T-helper 2 cell (primary cell): ENCODE results near the gene IGLL5.
"Not testable (repeated sequence)": the region's sequence is repeated elsewhere in the genome, so short reads cannot be mapped to it uniquely, and the experiment has no call there.

Source experiments
- DNase-seq, 5 experiments: peaks; one replicate each; pipeline versions ENCODE4 v3.0.0 to v3.0.0-alpha.2; 2012 to 2022

IGLL5 gene

DNA sequence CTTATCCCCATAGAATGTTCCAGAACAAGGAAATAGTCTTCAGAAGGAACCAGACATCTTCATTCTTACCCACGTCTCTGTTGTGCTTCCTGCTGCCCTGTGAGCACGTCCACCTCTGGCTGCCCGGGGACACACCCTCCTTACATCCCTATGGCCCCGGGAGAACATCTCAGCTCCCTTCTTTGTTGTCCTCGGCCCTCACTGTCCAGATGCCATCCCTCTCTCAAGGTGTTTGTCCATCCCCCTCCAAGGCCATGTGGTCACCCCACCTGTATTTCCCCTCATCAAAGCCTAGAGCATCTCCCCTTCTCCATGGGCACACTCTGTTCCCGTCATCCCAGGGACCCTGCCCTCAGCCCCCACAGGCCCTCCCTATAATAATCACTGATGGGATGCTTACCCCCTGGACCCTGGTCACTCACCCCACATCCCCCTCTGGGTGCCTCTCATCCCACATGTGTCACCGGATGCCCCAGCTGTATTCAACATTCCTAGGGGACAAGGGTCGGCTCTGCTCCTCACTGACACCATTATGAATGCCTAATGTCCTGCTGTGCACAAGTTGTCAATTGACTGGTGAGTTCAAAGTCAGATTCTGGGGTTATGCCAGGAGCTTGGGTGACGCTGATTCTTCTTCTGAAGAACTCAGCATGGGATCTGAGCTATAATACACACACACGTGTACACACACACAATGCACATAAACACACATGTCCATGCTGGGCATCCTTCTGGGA, 28.8 kb downstream of the IGLL5 start:
- no peak for DNase-seq

GRCh38 chr22:22916952-22917290, 29.3 kb downstream of the IGLL5 start:
- DNase-seq: no peak

GRCh38 chr22:22917377-22917776, 29.8 kb downstream of the IGLL5 start:
- no peak for DNase-seq

DNA sequence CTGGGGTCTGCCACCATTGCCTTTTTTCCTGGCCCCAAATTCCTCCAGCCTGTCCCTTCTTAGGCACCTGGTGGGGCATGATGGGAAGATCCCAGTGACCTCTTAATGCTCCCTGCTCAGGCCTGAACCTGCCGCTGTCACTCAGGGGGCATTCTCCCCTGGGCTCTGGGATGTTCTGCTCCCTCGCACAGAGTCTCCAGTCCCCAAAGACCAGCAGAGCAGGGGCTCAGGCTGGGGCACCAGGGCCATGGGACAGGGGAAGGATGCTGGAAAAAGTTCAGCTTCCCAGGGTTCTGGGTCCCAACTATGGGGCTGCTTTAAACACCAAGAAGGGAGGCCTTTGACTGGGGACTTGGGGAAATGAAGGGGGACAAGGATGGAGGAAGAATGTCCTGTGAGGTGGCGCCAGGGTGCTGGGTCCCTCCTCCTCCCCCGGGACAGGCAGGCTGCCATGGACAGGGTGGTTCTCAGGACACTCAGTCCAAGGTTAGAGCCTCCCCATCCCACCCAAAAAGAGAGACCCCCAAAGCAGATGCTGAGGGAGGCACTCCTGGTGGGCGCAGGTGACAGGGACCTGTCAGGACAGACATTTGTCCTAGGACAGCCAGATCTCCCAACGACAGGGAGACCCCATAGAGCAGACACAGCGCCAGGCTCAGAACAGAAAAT, 30.8 kb downstream of the IGLL5 start:
- no peak for DNase-seq

GRCh38 chr22:22919041-22919440, 31.4 kb downstream of the IGLL5 start:
- no peak for DNase-seq

- DNase-seq: no peak
These were observed 32.6 kb downstream of the IGLL5 start for GRCh38 chr22:22920104-22920654.

DNA sequence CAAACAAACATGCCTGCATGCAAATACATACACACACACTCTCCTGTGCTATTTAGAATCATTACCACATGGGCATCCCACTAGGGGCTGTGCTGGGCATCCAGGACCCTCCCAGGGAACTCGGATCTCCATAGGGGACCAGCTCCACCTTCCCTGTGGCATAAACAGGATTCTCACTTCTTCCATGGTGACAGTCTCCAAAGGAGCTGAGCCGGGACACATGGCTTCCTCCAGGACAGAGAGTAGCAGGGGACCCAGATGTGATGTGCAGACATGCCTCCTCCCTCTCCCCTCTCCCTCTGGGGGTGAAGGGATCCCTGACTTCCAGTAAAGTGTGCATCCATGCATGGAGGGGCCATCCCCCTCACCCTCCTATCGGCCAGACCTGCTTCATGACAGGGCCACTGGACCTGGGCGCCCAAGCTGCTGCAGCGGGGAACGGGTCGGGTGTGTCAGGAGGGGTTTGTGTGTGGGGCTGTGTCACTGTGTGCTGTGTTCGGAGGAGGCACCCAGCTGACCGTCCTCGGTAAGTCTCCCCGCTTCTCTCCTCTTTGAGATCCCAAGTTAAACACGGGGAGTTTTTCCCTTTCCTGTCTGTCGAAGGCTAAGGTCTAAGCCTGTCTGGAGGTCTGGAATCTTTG, 33.4 kb downstream of the IGLL5 start:
- DNase-seq: no peak

DNA sequence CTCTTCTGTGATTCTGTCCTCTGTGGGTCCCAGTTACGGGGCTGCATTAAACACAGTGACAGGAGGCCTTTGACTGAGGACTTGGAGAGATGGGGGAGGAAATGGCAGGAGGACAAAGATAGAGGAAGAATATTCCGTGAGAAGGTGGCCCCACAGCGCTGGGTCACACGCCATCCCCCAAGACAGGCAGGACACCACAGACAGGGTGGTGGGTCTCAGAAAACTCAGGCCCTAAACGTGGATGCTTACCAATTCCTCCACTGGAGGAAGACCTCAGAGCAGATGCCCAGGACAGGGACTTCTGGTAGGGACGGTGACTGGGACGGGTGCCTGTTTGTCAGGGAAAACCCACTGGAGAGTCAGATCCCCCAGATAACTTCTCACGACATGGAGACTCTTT, 34.0 kb downstream of the IGLL5 start:
- DNase-seq: no peak

DNA sequence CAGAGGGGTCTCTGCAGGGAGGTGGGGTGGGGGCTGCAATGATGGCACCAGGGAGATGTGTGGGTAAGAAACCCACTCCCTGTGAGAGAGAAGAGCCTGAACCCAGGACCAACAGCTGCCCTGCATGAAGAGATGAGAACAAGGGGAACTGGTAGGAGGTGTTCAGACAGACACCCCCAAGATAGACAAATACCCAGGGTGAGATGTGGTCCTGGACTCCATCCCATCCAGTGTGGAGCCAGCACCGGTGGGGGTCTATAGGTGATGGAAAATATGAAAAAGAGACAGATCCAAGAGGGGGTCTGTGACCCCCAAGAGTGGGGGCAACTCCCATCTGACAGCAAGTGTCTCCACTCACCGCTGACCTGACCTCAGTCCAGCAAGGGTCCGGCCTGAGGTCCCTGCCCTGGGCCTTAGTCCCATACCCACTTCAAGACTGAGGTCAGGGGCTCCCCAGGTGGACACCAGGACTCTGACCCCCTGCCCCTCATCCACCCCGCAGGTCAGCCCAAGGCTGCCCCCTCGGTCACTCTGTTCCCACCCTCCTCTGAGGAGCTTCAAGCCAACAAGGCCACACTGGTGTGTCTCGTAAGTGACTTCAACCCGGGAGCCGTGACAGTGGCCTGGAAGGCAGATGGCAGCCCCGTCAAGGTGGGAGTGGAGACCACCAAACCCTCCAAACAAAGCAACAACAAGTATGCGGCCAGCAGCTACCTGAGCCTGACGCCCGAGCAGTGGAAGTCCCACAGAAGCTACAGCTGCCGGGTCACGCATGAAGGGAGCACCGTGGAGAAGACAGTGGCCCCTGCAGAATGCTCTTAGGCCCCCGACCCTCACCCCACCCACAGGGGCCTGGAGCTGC, 34.7 kb downstream of the IGLL5 start:
- not testable (repeated sequence) for DNase-seq

DNA sequence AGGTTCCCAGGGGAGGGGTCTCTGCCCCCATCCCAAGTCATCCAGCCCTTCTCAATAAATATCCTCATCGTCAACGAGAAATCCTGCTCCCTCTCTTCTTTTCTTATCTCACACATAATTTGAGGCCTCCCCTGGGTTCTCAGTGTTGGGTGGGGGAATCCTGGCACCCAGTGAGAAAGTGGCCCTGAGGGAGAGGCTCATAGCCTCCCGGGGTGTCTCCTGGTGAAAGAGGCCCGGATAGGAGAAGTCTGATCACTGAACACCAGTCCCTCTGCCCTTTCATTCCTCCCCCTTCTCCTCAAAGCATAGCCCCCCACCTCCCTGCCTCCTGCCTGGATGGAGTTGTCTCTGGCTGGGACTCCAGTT, 35.3 kb downstream of the IGLL5 start:
- no peak for DNase-seq

- DNase-seq: no peak
These were observed 35.8 kb downstream of the IGLL5 start for GRCh38 chr22:22923379-22923778.

DNA sequence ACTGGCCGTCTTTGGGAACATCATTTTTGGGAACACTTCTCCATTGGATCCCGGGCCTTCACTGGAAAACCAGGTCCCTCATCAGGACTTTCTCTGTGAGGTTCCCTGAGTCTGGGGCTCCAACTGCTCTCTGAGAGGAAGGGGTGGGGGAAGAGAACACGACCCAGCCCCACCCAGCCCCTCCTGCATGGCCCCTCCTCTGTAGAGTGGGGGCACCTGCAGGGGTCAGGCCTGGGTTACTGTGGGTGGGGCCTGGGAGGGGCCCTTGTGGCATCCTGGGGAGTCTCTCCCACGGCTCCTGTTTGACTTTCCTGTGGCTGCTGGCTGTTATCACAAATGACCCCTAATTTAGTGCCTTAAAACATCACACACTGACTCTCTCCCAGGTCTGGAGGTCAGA, 36.3 kb downstream of the IGLL5 start:
- no peak for DNase-seq

DNA sequence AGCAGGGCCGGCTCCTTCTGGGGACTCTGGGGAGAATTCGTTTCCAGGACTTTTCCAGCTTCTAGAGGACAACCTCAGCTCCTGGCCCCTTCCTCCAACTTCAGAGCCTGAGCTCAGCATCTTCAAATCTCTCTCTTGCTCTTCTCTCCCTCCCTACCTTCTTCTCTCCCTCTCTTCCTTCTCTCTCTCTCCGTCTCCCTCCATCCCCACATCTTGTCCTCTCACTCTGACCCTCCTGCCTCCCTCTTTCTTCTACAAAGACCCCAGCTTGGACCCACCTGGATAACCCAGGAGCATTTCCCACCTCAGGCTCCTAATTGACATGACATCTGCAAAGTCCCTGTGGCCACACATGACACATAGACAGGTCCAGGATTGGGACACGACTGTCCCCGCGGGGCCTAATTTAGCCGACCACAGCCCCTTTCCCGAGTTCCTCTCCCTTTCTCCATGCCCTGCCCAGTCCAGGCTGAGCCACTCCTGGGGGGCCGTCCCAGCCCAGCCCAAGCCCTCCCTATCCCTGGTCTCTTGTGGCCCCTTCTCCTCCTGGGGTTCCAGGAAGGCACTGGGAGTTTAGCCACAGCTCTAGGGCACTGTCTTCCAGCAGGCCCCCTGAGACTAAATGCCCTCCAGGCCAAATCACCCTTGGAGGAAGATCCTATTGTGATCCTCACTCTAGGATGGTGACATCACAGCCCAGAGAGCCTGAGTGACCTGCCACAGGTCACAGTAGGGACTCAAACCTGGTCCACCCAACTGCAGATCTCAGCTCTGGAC, 36.9 kb downstream of the IGLL5 start:
- no peak for DNase-seq

DNA sequence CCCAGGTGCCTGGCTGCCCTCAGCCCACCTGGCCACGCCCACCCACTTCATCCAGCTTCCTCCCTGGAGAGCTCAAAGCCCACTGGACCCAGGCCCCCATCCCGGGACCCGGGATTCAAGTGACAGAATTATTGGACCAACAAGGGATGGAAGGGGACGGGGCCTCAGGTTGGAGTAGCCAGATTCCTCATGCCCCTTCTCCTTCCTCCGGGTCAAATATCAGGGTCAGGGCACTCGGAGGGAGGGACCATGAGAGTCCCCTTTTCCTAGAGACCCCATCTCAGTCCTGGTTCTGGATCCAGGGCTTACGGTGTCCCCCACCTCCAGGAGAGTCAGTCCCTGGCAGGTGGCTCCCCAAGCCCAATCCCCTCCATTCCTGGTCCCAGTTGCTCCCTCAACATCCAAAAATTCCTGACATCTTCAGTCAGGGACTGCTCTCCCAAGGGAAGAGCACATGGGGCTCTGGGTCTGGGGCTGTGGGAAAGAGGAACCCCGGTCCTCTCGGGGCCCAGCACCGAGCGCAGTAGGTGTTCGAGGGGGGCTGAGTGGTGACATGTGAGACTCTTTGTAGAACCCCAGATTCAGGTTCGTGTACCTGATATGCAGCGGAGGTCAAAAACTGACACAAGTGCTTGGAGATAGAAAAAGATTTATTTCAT, 37.7 kb downstream of the IGLL5 start:
- no peak for DNase-seq

GRCh38 chr22:22925805-22926369, 38.3 kb downstream of the IGLL5 start:
- no peak for DNase-seq

DNA sequence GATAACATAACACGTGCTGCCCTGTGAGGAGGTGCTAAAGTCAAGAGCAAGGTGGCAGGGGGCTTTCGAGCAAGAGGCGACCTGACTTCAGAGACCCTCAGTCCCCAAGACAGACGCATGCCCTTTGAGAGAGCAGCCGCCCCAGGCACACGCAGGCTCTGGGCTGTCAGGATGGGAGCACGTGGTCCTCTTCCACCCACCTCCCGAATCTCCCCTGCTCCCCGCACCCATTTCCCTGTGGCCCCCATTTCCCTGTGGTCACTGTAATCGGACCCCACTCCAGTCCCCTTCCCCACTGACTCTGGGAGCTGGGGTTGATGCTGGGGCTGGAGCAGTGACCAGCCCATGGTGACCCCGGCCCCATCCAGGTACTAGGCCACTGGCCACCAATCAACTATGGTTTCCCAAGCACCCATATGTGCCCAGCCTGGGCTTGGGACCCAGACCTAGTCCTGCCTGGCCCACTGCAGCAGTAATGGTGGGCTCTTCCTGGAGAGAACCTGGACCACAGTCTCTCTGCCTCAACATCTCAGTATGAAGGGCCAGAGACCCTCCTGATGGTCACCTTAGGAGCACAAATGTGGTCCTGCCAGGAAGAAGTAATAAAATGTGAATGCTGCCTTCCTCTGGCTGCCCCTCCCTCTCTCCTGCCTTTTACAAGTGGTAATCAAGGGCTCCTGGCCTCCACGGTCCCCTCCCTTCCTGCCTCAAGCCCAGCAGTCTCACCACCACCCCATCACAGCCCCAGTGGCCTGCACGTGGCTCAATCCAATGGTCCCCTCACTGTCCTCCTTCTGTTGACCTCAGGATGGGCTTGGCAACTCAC, 39.0 kb downstream of the IGLL5 start:
- DNase-seq: no peak

DNA sequence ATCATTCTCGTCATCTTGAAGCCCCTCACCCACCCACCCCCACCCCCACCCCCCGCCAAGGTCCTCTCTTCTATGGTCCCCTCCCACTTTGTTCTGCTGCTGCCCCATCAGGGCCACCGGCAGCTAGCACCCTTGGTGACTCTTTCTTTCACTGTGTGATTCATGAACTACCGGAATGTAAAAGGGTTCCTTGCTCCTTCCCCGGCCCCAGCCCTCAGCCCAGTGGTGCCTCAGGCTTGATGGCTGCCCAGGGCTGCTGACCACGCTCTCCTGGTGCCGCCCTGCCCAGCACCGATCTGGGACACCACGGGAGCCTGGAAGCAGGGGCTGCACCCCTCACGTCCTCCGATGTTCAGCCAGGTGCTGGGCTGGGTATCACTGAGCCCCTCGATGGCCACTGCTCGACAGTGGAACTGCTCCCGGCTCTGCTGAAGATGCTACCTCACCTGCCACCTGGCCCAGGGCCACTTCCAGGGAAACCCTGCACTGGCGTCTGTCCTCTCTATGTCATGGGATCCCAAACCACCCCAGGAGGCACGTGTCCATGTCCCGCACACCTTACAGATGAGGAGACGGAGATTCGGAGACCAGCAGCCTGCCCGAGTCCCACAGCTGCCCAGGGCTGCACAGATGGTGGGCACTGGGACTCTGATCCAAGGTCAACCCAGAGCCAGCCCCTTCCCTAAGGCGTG, 39.7 kb downstream of the IGLL5 start:
- no peak for DNase-seq

DNA sequence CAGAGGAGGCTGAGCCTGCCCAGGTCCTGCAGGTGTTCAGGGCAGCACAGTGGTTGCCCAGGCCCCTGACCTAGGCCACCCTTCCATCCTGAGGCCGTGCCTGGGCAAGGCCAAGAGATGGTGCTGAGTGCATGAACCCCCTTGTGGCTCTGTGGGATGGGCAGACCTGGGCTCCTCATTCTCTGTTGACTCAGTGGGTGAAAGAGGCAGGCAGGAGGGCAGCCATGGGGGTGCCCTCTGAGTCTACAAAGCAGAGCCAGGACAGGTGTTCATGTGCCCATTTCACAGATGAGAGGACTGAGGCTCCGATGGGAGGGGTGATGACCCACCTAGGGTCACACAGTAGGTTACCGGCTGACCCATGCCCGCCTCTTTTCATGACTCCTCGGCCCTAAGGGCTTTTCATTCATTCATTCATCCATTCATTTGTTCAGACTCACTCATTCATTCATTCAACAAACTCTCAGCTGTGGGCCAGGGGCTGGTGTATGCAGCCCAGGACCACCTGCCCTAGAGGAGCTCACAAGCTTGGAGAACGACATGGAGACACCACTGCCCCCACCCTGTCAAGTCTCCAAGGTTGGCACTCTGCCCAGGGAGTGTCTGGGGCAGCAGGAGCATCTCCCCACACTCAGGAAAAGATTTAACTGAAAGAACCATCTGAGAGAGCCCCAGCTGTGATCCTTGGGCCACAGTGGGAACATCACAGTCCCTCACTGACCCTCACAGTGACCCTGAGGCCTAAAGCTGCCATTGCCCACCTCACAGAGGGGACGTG, 40.5 kb downstream of the IGLL5 start:
- no peak for DNase-seq
